ENCODE results near the gene SCN4B. TPM values are rescaled to one million over a fixed set of nuclear protein-coding genes. Genes with fewer than 3 reads are reported as not detected.
A peak's percentile ranks its signal among the peaks of the same experiment; 100 is the strongest.

SCN4B gene
- total RNA-seq, 2 donors from 2014 or later: 0.33 to 1.6 TPM

GRCh38 chr11:118100691-118101232 lies 51.9 kb downstream of the SCN4B start:
- TF ChIP-seq CTCF (IDR thresholded peaks at IDR 0.05): no peak
- TF ChIP-seq POLR2A (IDR thresholded peaks at IDR 0.05): no peak
- no peaks in the 10 kb centered on the region for H3K4me1 ChIP-seq
- DNase-seq (no peak), ATAC-seq (peak; percentile 30)
- no peak overlapping the region for H3K27ac ChIP-seq
- no peak overlapping the region for H3K4me3 ChIP-seq
- no peaks in the 10 kb centered on the region for H3K36me3 ChIP-seq (replicated peaks in 1 of 2; ENCODE audit: insufficient read depth in 1 of 2, low read depth in 2 of 2)
- H3K27me3 ChIP-seq: no peaks in the 10 kb centered on the region
- WGBS, 2 donors: 51 to 53% methylated on average over 3 of the region's 3 CpGs
- no peaks in the 10 kb centered on the region for H3K9me3 ChIP-seq
- intact Hi-C loops (cut with DNase I): no loop called here

DNA sequence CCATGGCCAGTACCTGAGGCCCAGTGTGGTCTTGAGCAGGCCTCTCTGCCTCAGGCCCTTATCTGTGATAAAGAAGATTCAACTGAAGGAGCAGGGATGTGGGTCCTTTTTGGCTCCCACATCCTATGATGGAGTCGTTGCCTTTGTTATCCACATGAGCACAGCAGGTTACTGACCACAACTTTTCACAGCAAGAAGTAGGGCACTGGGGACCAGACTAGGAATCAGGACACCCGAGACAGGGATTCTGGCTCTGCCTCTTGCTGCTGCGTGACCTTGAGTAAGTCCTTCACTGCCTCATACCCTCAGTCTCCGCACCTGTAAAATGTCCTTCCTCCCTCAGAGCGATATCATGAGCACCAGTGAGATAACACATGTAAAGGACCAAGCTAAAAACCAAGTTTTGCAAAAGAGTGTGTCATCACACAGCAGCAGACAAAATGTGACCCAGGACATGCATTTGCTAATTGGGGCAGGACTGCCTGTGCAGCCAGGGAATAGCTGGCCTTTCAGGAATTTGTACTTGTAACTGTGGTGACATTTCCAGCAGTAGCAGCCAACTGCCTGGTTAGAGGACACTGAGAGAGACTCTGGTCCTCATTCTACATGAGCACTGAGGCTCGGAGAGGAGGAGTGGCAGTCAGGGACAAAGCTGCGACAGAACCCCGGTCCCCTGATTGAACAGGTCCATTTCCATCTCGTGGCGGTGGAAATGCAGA lies 52.6 kb downstream of the SCN4B start:
- WGBS, 2 donors: 72 to 80% methylated on average over 9 to 10 of the region's 10 CpGs
- DNase-seq: no peak
- H3K4me3 ChIP-seq: no peak overlapping the region
- H3K27me3 ChIP-seq: no peaks in the 10 kb centered on the region
- H3K9me3 ChIP-seq: no peaks in the 10 kb centered on the region
- peak; percentile 39 for ATAC-seq
- H3K36me3 ChIP-seq (replicated peaks in 1 of 2; ENCODE audit: insufficient read depth in 1 of 2, low read depth in 2 of 2): no peaks in the 10 kb centered on the region
- H3K27ac ChIP-seq: no peak overlapping the region
- intact Hi-C loops (cut with DNase I): no loop called here
- no peaks in the 10 kb centered on the region for H3K4me1 ChIP-seq
- TF ChIP-seq POLR2A (IDR thresholded peaks at IDR 0.05): no peak
- TF ChIP-seq CTCF (IDR thresholded peaks at IDR 0.05): no peak

DNA sequence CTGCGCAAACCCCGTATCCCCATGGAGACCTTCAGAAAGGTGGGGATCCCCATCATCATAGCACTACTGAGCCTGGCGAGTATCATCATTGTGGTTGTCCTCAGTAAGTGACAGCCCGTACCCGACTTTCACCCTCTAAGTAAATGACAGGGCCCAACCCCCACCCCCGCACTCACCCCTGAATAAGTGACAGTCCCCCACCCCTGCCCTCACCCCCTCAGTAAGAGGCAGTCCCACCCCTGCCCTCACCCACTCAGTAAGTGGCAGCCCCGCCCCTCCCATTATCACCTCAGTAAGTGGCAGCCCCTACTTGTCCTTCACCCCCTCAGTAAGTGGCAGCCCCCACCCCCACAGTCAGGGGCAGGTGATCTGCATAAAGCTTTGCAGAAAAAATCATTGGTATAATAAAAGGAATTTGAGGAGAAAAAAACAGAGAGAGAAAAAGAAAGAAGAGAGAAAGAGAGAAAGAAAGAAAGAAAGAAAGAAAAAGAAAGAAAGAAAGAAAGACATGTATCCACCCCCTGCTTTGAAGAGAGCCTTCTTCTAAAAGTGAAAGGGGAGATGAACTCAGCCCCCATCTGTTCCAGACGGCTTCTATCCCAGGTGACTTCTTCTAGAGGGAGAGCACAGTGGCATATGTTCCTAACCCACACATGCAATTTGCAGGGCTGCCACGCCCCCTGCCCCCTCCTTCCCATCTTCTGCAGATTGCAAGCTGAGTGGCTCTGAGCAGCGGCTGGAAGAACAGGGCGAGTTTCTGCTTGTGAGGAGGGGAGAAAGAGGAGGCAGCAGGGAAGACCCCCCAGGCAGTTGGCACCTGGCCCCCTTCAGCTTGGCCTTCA lies 53.4 kb downstream of the SCN4B start:
- Histone ChIP-seq H3K36me3 (replicated peaks in 1 of 2; ENCODE audit: insufficient read depth in 1 of 2, low read depth in 2 of 2) (no peaks in the 10 kb centered on the region), H3K4me1 (no peaks in the 10 kb centered on the region), H3K27me3 (no peaks in the 10 kb centered on the region), H3K4me3 (no peak overlapping the region), H3K9me3 (no peaks in the 10 kb centered on the region), H3K27ac (no peak overlapping the region)
- intact Hi-C loops (cut with DNase I): no loop called here
- WGBS, 2 donors: 63 to 73% methylated on average over 10 to 11 of the region's 11 CpGs
- ATAC-seq (no peak), DNase-seq (no peak)
- no peak for TF ChIP-seq CTCF (IDR thresholded peaks at IDR 0.05)
- no peak for TF ChIP-seq POLR2A (IDR thresholded peaks at IDR 0.05)

DNA sequence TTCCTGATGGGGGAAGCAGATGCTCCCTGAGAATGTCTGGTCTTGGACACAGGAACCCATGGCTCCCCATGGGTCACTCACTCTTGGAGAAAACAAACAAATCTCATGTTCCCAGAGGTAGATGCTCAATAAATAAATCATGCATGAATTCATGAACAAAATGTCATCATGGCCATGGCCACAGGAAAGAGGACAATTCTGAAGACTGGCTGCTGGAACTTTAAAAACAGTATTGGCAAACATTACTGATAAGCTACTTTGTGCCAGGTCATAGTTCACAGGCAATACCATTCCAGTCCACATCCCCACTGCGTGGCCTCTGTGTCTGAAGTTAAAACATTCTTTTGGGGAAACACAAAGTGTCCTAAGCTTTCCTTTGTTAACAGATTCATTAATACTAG lies 56.7 kb downstream of the SCN4B start:
- Histone ChIP-seq H3K4me3 (no peak overlapping the region), H3K4me1 (no peaks in the 10 kb centered on the region), H3K27me3 (no peaks in the 10 kb centered on the region), H3K27ac (no peak overlapping the region), H3K9me3 (no peaks in the 10 kb centered on the region), H3K36me3 (replicated peaks in 1 of 2; ENCODE audit: insufficient read depth in 1 of 2, low read depth in 2 of 2) (no peaks in the 10 kb centered on the region)
- no peak for ATAC-seq
- WGBS, 2 donors: 21 to 29% methylated on average over 1 of the region's 1 CpG
- intact Hi-C loops (cut with DNase I): no loop called here
- no peak for DNase-seq
- TF ChIP-seq CTCF (IDR thresholded peaks at IDR 0.05) (no peak), POLR2A (IDR thresholded peaks at IDR 0.05) (no peak)
